Mucosa of descending colon (tissue), 3 donors: ENCODE measurements around the gene GTSE1. TPM values are rescaled to one million over a fixed set of nuclear protein-coding genes. Genes with fewer than 3 reads are reported as not detected.

Experiments used
- ATAC-seq: fragments of 200-7000 bp; cut with Tn5 transposase; one replicate; pipeline ENCODE4 v1.9.1; 2020; ENCODE audit warnings: mild to moderate bottlenecking, moderate library complexity
- DNase-seq, 3 donors: peaks; one replicate each; pipeline ENCODE4 v3.0.0-alpha.2; 2020
- H3K36me3 ChIP-seq: fragments of 200-600 bp; one replicate; pipeline ENCODE4 v1.8.0; 2021; ENCODE audit warnings: low read depth, mild to moderate bottlenecking
- H3K4me1 ChIP-seq: fragments of 200-600 bp; one replicate; pipeline ENCODE4 v1.8.0; 2021; ENCODE audit warnings: low read depth, mild to moderate bottlenecking
- H3K4me3 ChIP-seq: fragments of 200-600 bp; one replicate; pipeline ENCODE4 v1.8.0; 2021; ENCODE audit warnings: mild to moderate bottlenecking
- H3K9me3 ChIP-seq: fragments of 200-600 bp; one replicate; pipeline ENCODE4 v1.8.0; 2021; ENCODE audit warnings: mild to moderate bottlenecking
- CTCF ChIP-seq: fragments of 200-600 bp; IDR thresholded peaks from one replicate; pipeline ENCODE4 v1.8.0; 2022; ENCODE audit warnings: antibody characterized with exemption, mild to moderate bottlenecking
- intact Hi-C, 2 donors: fragments of 100-400 bp; cut with DNase I in 1 of 2; cut with micrococcal nuclease in 1 of 2; formaldehyde crosslinking; loops; one replicate each; pipeline versions ENCODE4 v1.11.0 to v1.11.1; 2022; cut with DNase I, micrococcal nuclease
- total RNA-seq, 3 donors: library from RNA; stranded (reverse); fragmentation: NEBNext Ultra II Directional in 2 of 3; extraction: Animal tissue kit (Norgen Biotek cat#: 25700) in 2 of 3; gene quantifications; one replicate each; pipeline versions ENCODE4 v1.2.1 to v1.2.4, GENCODE V29; 2021 to 2023
- donor health status: DM: no; HTN: no; CAD: no; lungs with moderate emphysema.
- donor health status: DM: no; HTN: no; CAD: no.
- donor health status: DM: no; HTN: yes; CAD: no.

GTSE1 gene
- total RNA-seq, 3 donors from 2014 or later = 1.6 to 10.9 (median 3.6) TPM

- no peak for TF ChIP-seq CTCF
- H3K9me3 ChIP-seq = no peaks in the 10 kb centered on the region
- DNase-seq (no peak), ATAC-seq (no peak)
- no peaks in the 10 kb centered on the region for H3K4me1 ChIP-seq
- intact Hi-C loops = loop anchor here in 1 of 2 donors (10.0 kb wide), 1 partner anchor 323 kb away; no protein-coding TSS in a partner anchor
- no peaks in the 10 kb centered on the region for H3K36me3 ChIP-seq
- H3K4me3 ChIP-seq = no peak overlapping the region
Observed at GRCh38 chr22:46317646-46318045, 21.0 kb downstream of the GTSE1 start.

- Histone ChIP-seq H3K36me3 (no peaks in the 10 kb centered on the region), H3K4me3 (no peak overlapping the region), H3K9me3 (no peaks in the 10 kb centered on the region), H3K4me1 (no peaks in the 10 kb centered on the region)
- DNase-seq (no peak), ATAC-seq (no peak)
- intact Hi-C loops = loop anchor here in 1 of 2 donors (10.0 kb wide), 1 partner anchor 324 kb away; no protein-coding TSS in a partner anchor
- no peak for TF ChIP-seq CTCF
Observed at GRCh38 chr22:46318576-46318975, 21.9 kb downstream of the GTSE1 start.

- no peak for TF ChIP-seq CTCF
- H3K36me3 ChIP-seq = no peaks in the 10 kb centered on the region
- no peak overlapping the region for H3K4me3 ChIP-seq
- no peaks in the 10 kb centered on the region for H3K9me3 ChIP-seq
- ATAC-seq (no peak), DNase-seq (no peak)
- no peaks in the 10 kb centered on the region for H3K4me1 ChIP-seq
- intact Hi-C loops = loop anchor here in 1 of 2 donors (10.0 kb wide), 1 partner anchor 325 kb away; no protein-coding TSS in a partner anchor
Observed at GRCh38 chr22:46319319-46319718, 22.6 kb downstream of the GTSE1 start.

- intact Hi-C loops = no loop called here
- H3K9me3 ChIP-seq = no peaks in the 10 kb centered on the region
- H3K36me3 ChIP-seq = no peaks in the 10 kb centered on the region
- H3K4me3 ChIP-seq = no peak overlapping the region
- ATAC-seq (no peak), DNase-seq (no peak)
- no peak for TF ChIP-seq CTCF
- no peaks in the 10 kb centered on the region for H3K4me1 ChIP-seq
Observed at GRCh38 chr22:46320166-46320710, 23.6 kb downstream of the GTSE1 start.

GRCh38 chr22:46320716-46321386, 24.2 kb downstream of the GTSE1 start:
- Histone ChIP-seq H3K9me3 (no peaks in the 10 kb centered on the region), H3K4me3 (no peak overlapping the region), H3K36me3 (no peaks in the 10 kb centered on the region), H3K4me1 (no peaks in the 10 kb centered on the region)
- ATAC-seq (no peak), DNase-seq (no peak)
- intact Hi-C loops = no loop called here
- no peak for TF ChIP-seq CTCF
